HEK293 (cell line): ENCODE data around the gene TMEM9B.

Source experiments
- CTCF ChIA-PET: fragments of 350-600 bp; formaldehyde crosslinking; extraction: SDS; loops from one replicate; lab custom pipeline; 2021; ENCODE audit warnings: antibody characterized with exemption; lab: Yijun Ruan, JAX
- POLR2A ChIA-PET: fragments of 300-600 bp; formaldehyde crosslinking; extraction: SDS; loops from one replicate; lab custom pipeline; 2020; ENCODE audit warnings: antibody characterized with exemption, inconsistent platforms; lab: Yijun Ruan, JAX
- H3K27ac ChIP-seq: fragments of 200-500 bp; sonication (Bioruptor generic); 2 replicates; pipeline ENCODE4 v1.5.1; 2014; ENCODE audit warnings: low read depth, low read length, control low read depth, inconsistent platforms; ENCODE audit errors: extremely low read depth
- H3K36me3 ChIP-seq, 2 experiments: fragments of 200-500 bp in 1 of 2; sonication (Bioruptor generic) in 1 of 2; 1 replicate in 1 of 2; 2 replicates in 1 of 2; pipeline ENCODE4 v1.5.1; 2014 to 2017; ENCODE audit warnings: inconsistent platforms in 2 of 2, low read length in 2 of 2; ENCODE audit not compliant: control insufficient read depth in 2 of 2, insufficient read depth in 1 of 2
- H3K4me1 ChIP-seq: fragments of 200-500 bp; sonication (Bioruptor generic); 2 replicates; pipeline ENCODE4 v1.5.1; 2014; ENCODE audit warnings: mild to moderate bottlenecking, low read length, inconsistent platforms; ENCODE audit not compliant: control insufficient read depth, insufficient read depth
- H3K4me3 ChIP-seq: 2 replicates; pipeline ENCODE4 v1.5.1; 2011; ENCODE audit warnings: low read depth, mild to moderate bottlenecking, control low read depth, low read length, moderate library complexity
- H3K9me3 ChIP-seq: fragments of 200-500 bp; sonication (Bioruptor generic); 2 replicates; pipeline ENCODE4 v1.5.1; 2014; ENCODE audit warnings: low read depth, low read length, inconsistent platforms; ENCODE audit not compliant: control insufficient read depth, insufficient read depth
- YY1 ChIP-seq: fragments of 450-650 bp; formaldehyde crosslinking; IDR thresholded peaks from 2 replicates; pipeline ENCODE4 v1.5.1; 2018; ENCODE audit warnings: missing biosample characterization, missing genetic modification characterization
- YY2 ChIP-seq: fragments of 450-650 bp; formaldehyde crosslinking; IDR thresholded peaks from 2 replicates; pipeline ENCODE4 v1.5.1; 2016; ENCODE audit warnings: missing biosample characterization, missing genetic modification characterization
- ZBTB17 ChIP-seq: fragments of 450-650 bp; formaldehyde crosslinking; IDR thresholded peaks from 2 replicates; pipeline ENCODE4 v1.5.1; 2016; ENCODE audit warnings: missing biosample characterization, missing genetic modification characterization
- ZBTB21 ChIP-seq: fragments of 450-650 bp; formaldehyde crosslinking; IDR thresholded peaks from 2 replicates; pipeline ENCODE4 v1.5.1; 2017; ENCODE audit warnings: missing biosample characterization, missing genetic modification characterization
- ZBTB7A ChIP-seq: fragments of 450-650 bp; formaldehyde crosslinking; IDR thresholded peaks from 2 replicates; pipeline ENCODE4 v1.5.1; 2016; ENCODE audit warnings: low read depth, missing biosample characterization, missing genetic modification characterization
- ZNF114 ChIP-seq: fragments of 450-650 bp; formaldehyde crosslinking; IDR thresholded peaks from 2 replicates; pipeline ENCODE4 v1.5.0; 2017; ENCODE audit warnings: missing biosample characterization, missing genetic modification characterization
- ZNF132 ChIP-seq: fragments of 450-650 bp; formaldehyde crosslinking; IDR thresholded peaks from 2 replicates; pipeline ENCODE4 v1.5.1; 2017; ENCODE audit warnings: missing biosample characterization, missing genetic modification characterization, borderline replicate concordance
- ZNF140 ChIP-seq: fragments of 450-650 bp; formaldehyde crosslinking; IDR thresholded peaks from 2 replicates; pipeline ENCODE4 v1.5.1; 2016; ENCODE audit warnings: missing biosample characterization, missing genetic modification characterization
- ZNF19 ChIP-seq: fragments of 450-650 bp; formaldehyde crosslinking; IDR thresholded peaks from 2 replicates; pipeline ENCODE4; 2016; ENCODE audit warnings: missing biosample characterization, missing genetic modification characterization, low read depth
- ZNF221 ChIP-seq: fragments of 450-650 bp; formaldehyde crosslinking; IDR thresholded peaks from 2 replicates; pipeline ENCODE4 v1.5.1; 2017; ENCODE audit warnings: missing biosample characterization, missing genetic modification characterization, borderline replicate concordance
- ZNF223 ChIP-seq: fragments of 450-650 bp; formaldehyde crosslinking; IDR thresholded peaks from 2 replicates; pipeline ENCODE4 v1.5.1; 2016; ENCODE audit warnings: missing biosample characterization, missing genetic modification characterization
- ZNF280D ChIP-seq: fragments of 450-650 bp; formaldehyde crosslinking; IDR thresholded peaks from 2 replicates; pipeline ENCODE4 v1.5.1; 2016; ENCODE audit warnings: missing biosample characterization, missing genetic modification characterization
- ZNF473 ChIP-seq: fragments of 450-650 bp; formaldehyde crosslinking; IDR thresholded peaks from 2 replicates; pipeline ENCODE4 v1.5.1; 2017; ENCODE audit warnings: missing biosample characterization, missing genetic modification characterization
- ZNF629 ChIP-seq: fragments of 450-650 bp; formaldehyde crosslinking; IDR thresholded peaks from 2 replicates; pipeline ENCODE4 v1.5.1; 2017; ENCODE audit warnings: missing biosample characterization, missing genetic modification characterization
- ZNF654 ChIP-seq: fragments of 450-650 bp; formaldehyde crosslinking; IDR thresholded peaks from 2 replicates; pipeline ENCODE4 v1.5.1; 2016; ENCODE audit warnings: low read depth, missing biosample characterization, missing genetic modification characterization
- ZNF660 ChIP-seq: fragments of 450-650 bp; IDR thresholded peaks from 2 replicates; pipeline ENCODE4 v1.5.1; 2018; ENCODE audit warnings: missing biosample characterization, mild to moderate bottlenecking, missing genetic modification characterization
- ZNF670 ChIP-seq: fragments of 450-650 bp; formaldehyde crosslinking; IDR thresholded peaks from 2 replicates; pipeline ENCODE4 v1.5.1; 2016; ENCODE audit warnings: missing biosample characterization, missing genetic modification characterization, low read depth
- ZNF776 ChIP-seq: fragments of 450-650 bp; formaldehyde crosslinking; IDR thresholded peaks from 2 replicates; pipeline ENCODE4 v1.5.0; 2017; ENCODE audit warnings: missing biosample characterization, missing genetic modification characterization, borderline replicate concordance
- ZNF830 ChIP-seq: fragments of 450-650 bp; IDR thresholded peaks from 2 replicates; pipeline ENCODE4 v1.5.0; 2018; ENCODE audit warnings: missing biosample characterization, missing genetic modification characterization, low read depth, mild to moderate bottlenecking, moderate library complexity
- ZNF843 ChIP-seq: fragments of 450-650 bp; formaldehyde crosslinking; IDR thresholded peaks from 2 replicates; pipeline ENCODE4 v1.5.1; 2016; ENCODE audit warnings: missing biosample characterization, missing genetic modification characterization
- TF ChIP-seq, protein P1 (sequence below): fragments of 450-650 bp; formaldehyde crosslinking; IDR thresholded peaks from 2 replicates; pipeline ENCODE4 v1.5.1; 2016; ENCODE audit warnings: missing biosample characterization, missing genetic modification characterization
- TF ChIP-seq, protein P2 (sequence below): fragments of 450-650 bp; formaldehyde crosslinking; IDR thresholded peaks from 2 replicates; pipeline ENCODE4 v1.5.1; 2016; ENCODE audit warnings: missing biosample characterization, missing genetic modification characterization
- TF ChIP-seq, protein P3 (sequence below): fragments of 450-650 bp; formaldehyde crosslinking; IDR thresholded peaks from 2 replicates; pipeline ENCODE4 v1.5.1; 2016; ENCODE audit warnings: missing biosample characterization, missing genetic modification characterization
- TF ChIP-seq, protein P4 (sequence below): fragments of 450-650 bp; IDR thresholded peaks from 2 replicates; pipeline ENCODE4 v1.5.1; 2018; ENCODE audit warnings: missing biosample characterization, mild to moderate bottlenecking, missing genetic modification characterization

Gene TMEM9B

GRCh38 chr11:8914661-8915018 is 49.6 kb downstream of the TMEM9B start (continued):
- TF ChIP-seq ZNF280D (tag by site-specific recombination), result no peak

- ChIA-PET POLR2A (interaction anchor here (0.5 to 1.5 kb wide), 3 partner anchors 21 to 226 kb away, joined by 3 read pairs; no protein-coding TSS in a partner anchor), CTCF (interaction anchor here (0.6 to 2.8 kb wide), 18 partner anchors 9 to 599 kb away, joined by 3 to 96 read pairs (median 3); no protein-coding TSS in a partner anchor)
- H3K9me3 ChIP-seq, result no peaks in the 10 kb centered on the region
- peaks cover 0 to 47% of the 10 kb centered on the region in 2 experiments; a peak in 2 of 3 replicates for H3K36me3 ChIP-seq
- H3K4me1 ChIP-seq, result no peaks in the 10 kb centered on the region
- no peak overlapping the region for H3K4me3 ChIP-seq
- H3K27ac ChIP-seq, result no peak overlapping the region
- TF ChIP-seq ZNF132 (tag by site-specific recombination) (no peak), ZNF19 (tag by site-specific recombination) (no peak), ZNF843 (tag by site-specific recombination) (no peak), ZNF223 (tag by site-specific recombination) (no peak), ZBTB21 (tag by site-specific recombination) (peak; percentile 73; the same call in 1 of the 2 replicates), YY1 (tag by site-specific recombination) (no peak), ZBTB17 (tag by site-specific recombination) (no peak), ZNF660 (tag by site-specific recombination) (0 out of 2 replicates have a peak, but pooled peaks have one; percentile 20), ZBTB7A (no peak), ZNF629 (tag by site-specific recombination) (peak; percentile 78), YY2 (tag by site-specific recombination) (no peak), ZNF221 (tag by site-specific recombination) (no peak), ZNF114 (tag by site-specific recombination) (no peak), ZNF140 (no peak), ZNF830 (tag by site-specific recombination) (no peak), ZNF670 (tag by site-specific recombination) (no peak), ZNF473 (no peak), ZNF776 (tag by site-specific recombination) (no peak), ZNF654 (peak; percentile 66)
- TF ChIP-seq, protein P1, sequence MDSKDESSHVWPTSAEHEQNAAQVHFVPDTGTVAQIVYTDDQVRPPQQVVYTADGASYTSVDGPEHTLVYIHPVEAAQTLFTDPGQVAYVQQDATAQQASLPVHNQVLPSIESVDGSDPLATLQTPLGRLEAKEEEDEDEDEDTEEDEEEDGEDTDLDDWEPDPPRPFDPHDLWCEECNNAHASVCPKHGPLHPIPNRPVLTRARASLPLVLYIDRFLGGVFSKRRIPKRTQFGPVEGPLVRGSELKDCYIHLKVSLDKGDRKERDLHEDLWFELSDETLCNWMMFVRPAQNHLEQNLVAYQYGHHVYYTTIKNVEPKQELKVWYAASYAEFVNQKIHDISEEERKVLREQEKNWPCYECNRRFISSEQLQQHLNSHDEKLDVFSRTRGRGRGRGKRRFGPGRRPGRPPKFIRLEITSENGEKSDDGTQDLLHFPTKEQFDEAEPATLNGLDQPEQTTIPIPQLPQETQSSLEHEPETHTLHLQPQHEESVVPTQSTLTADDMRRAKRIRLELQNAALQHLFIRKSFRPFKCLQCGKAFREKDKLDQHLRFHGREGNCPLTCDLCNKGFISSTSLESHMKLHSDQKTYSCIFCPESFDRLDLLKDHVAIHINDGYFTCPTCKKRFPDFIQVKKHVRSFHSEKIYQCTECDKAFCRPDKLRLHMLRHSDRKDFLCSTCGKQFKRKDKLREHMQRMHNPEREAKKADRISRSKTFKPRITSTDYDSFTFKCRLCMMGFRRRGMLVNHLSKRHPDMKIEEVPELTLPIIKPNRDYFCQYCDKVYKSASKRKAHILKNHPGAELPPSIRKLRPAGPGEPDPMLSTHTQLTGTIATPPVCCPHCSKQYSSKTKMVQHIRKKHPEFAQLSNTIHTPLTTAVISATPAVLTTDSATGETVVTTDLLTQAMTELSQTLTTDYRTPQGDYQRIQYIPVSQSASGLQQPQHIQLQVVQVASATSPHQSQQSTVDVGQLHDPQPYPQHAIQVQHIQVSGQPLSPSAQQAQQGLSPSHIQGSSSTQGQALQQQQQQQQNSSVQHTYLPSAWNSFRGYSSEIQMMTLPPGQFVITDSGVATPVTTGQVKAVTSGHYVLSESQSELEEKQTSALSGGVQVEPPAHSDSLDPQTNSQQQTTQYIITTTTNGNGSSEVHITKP (tag by site-specific recombination), result peak; percentile 99
- TF ChIP-seq, protein P2, sequence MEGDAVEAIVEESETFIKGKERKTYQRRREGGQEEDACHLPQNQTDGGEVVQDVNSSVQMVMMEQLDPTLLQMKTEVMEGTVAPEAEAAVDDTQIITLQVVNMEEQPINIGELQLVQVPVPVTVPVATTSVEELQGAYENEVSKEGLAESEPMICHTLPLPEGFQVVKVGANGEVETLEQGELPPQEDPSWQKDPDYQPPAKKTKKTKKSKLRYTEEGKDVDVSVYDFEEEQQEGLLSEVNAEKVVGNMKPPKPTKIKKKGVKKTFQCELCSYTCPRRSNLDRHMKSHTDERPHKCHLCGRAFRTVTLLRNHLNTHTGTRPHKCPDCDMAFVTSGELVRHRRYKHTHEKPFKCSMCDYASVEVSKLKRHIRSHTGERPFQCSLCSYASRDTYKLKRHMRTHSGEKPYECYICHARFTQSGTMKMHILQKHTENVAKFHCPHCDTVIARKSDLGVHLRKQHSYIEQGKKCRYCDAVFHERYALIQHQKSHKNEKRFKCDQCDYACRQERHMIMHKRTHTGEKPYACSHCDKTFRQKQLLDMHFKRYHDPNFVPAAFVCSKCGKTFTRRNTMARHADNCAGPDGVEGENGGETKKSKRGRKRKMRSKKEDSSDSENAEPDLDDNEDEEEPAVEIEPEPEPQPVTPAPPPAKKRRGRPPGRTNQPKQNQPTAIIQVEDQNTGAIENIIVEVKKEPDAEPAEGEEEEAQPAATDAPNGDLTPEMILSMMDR (tag by site-specific recombination), result 0 out of 2 replicates have a peak, but pooled peaks have one; percentile 33
- TF ChIP-seq, protein P3, sequence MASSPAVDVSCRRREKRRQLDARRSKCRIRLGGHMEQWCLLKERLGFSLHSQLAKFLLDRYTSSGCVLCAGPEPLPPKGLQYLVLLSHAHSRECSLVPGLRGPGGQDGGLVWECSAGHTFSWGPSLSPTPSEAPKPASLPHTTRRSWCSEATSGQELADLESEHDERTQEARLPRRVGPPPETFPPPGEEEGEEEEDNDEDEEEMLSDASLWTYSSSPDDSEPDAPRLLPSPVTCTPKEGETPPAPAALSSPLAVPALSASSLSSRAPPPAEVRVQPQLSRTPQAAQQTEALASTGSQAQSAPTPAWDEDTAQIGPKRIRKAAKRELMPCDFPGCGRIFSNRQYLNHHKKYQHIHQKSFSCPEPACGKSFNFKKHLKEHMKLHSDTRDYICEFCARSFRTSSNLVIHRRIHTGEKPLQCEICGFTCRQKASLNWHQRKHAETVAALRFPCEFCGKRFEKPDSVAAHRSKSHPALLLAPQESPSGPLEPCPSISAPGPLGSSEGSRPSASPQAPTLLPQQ (tag by site-specific recombination), result no peak
- TF ChIP-seq, protein P4, sequence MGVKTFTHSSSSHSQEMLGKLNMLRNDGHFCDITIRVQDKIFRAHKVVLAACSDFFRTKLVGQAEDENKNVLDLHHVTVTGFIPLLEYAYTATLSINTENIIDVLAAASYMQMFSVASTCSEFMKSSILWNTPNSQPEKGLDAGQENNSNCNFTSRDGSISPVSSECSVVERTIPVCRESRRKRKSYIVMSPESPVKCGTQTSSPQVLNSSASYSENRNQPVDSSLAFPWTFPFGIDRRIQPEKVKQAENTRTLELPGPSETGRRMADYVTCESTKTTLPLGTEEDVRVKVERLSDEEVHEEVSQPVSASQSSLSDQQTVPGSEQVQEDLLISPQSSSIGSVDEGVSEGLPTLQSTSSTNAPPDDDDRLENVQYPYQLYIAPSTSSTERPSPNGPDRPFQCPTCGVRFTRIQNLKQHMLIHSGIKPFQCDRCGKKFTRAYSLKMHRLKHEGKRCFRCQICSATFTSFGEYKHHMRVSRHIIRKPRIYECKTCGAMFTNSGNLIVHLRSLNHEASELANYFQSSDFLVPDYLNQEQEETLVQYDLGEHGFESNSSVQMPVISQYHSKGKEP (tag by site-specific recombination), result 0 out of 2 replicates have a peak, but pooled peaks have one; percentile 20
These were observed 50.1 kb downstream of the TMEM9B start for GRCh38 chr11:8913961-8914660.
